Putamen (tissue), 1 donor: ENCODE data around the gene KCNQ1.
A peak's percentile ranks its signal among the peaks of the same experiment; 100 is the strongest.

Source experiments
- DNase-seq: peaks from one replicate; pipeline ENCODE4 v3.0.0-alpha.2; 2016; ENCODE audit warnings: low spot score

KCNQ1 gene

GRCh38 chr11:2581151-2581930 lies 136.5 kb downstream of the KCNQ1 start:
- no peak for DNase-seq

GRCh38 chr11:2581931-2582350 lies 137.1 kb downstream of the KCNQ1 start:
- no peak for DNase-seq

GRCh38 chr11:2582351-2582945 lies 137.6 kb downstream of the KCNQ1 start:
- DNase-seq, result no peak

- no peak for DNase-seq
Observed at GRCh38 chr11:2582946-2583604, 138.3 kb downstream of the KCNQ1 start.

- no peak for DNase-seq
Observed at GRCh38 chr11:2583605-2583958, 138.8 kb downstream of the KCNQ1 start.

GRCh38 chr11:2584434-2584811 lies 139.6 kb downstream of the KCNQ1 start:
- DNase-seq, result no peak

GRCh38 chr11:2584812-2585565 lies 140.2 kb downstream of the KCNQ1 start:
- DNase-seq, result no peak

- DNase-seq, result no peak
Observed at GRCh38 chr11:2585566-2586086, 140.8 kb downstream of the KCNQ1 start.

- DNase-seq, result no peak
Observed at GRCh38 chr11:2586087-2586792, 141.4 kb downstream of the KCNQ1 start.

- no peak for DNase-seq
Observed at GRCh38 chr11:2586793-2587131, 142.0 kb downstream of the KCNQ1 start.

GRCh38 chr11:2587132-2587930 lies 142.5 kb downstream of the KCNQ1 start:
- no peak for DNase-seq

GRCh38 chr11:2587976-2588748 lies 143.4 kb downstream of the KCNQ1 start:
- DNase-seq, result no peak

- no peak for DNase-seq
Observed at GRCh38 chr11:2588809-2589537, 144.2 kb downstream of the KCNQ1 start.

- DNase-seq, result no peak
Observed at GRCh38 chr11:2589538-2589934, 144.7 kb downstream of the KCNQ1 start.

- DNase-seq, result no peak
Observed at GRCh38 chr11:2590131-2590964, 145.5 kb downstream of the KCNQ1 start.

- peak; percentile 84 for DNase-seq
Observed at GRCh38 chr11:2590965-2591754, 146.4 kb downstream of the KCNQ1 start.

GRCh38 chr11:2591805-2592204 lies 147.0 kb downstream of the KCNQ1 start:
- DNase-seq, result no peak
